ENCODE data around the gene MME.

The MME gene

GRCh38 chr3:155079746-155080487 lies at the start of gene MME:
Gene MME, plus strand, starts transcription at chr3:155080319. Its CDS starts 3,849 bp downstream, at chr3:155084168.
- DNase-seq, result peak; percentile 20

- no peak for DNase-seq
Observed at GRCh38 chr3:155031186-155031585, 48.9 kb upstream of the MME start.

- no peak for DNase-seq
Observed at GRCh38 chr3:155032918-155033317, 47.2 kb upstream of the MME start.

GRCh38 chr3:155034786-155035185 lies 45.3 kb upstream of the MME start:
- DNase-seq, result no peak

GRCh38 chr3:155035553-155035952 lies 44.6 kb upstream of the MME start:
- DNase-seq, result no peak

- no peak for DNase-seq
Observed at GRCh38 chr3:155037508-155038202, 42.5 kb upstream of the MME start.

- DNase-seq, result no peak
Observed at GRCh38 chr3:155038203-155038554, 41.9 kb upstream of the MME start.

GRCh38 chr3:155046935-155047334 lies 33.2 kb upstream of the MME start:
- no peak for DNase-seq

GRCh38 chr3:155047672-155048071 lies 32.4 kb upstream of the MME start:
- no peak for DNase-seq

GRCh38 chr3:155049959-155050358 lies 30.2 kb upstream of the MME start:
- no peak for DNase-seq

GRCh38 chr3:155052470-155052869 lies 27.6 kb upstream of the MME start:
- no peak for DNase-seq

- no peak for DNase-seq
Observed at GRCh38 chr3:155053756-155054155, 26.4 kb upstream of the MME start.

- no peak for DNase-seq
Observed at GRCh38 chr3:155064920-155065319, 15.2 kb upstream of the MME start.

- no peak for DNase-seq
Observed at GRCh38 chr3:155065537-155065936, 14.6 kb upstream of the MME start.

- DNase-seq, result no peak
Observed at GRCh38 chr3:155069729-155070128, 10.4 kb upstream of the MME start.

GRCh38 chr3:155070316-155070715 lies 9.8 kb upstream of the MME start:
- DNase-seq, result no peak

GRCh38 chr3:155070932-155071387 lies 9.2 kb upstream of the MME start:
- no peak for DNase-seq

GRCh38 chr3:155075200-155075599 lies 4.9 kb upstream of the MME start:
- DNase-seq, result no peak

GRCh38 chr3:155076888-155077287 lies 3.2 kb upstream of the MME start:
- DNase-seq, result no peak

GRCh38 chr3:155078711-155079467 lies 1.2 kb upstream of the MME start:
- DNase-seq, result no peak

- DNase-seq, result no peak
Observed at GRCh38 chr3:155079468-155079745, 712 bp upstream of the MME start.

GRCh38 chr3:155080692-155081091 lies 573 bp downstream of the MME start:
- DNase-seq, result no peak

- no peak for DNase-seq
Observed at GRCh38 chr3:155083313-155083905, 3.3 kb downstream of the MME start.

GRCh38 chr3:155084567-155084966 lies 4.4 kb downstream of the MME start:
- DNase-seq, result no peak
